GM12892 (cell line): ENCODE measurements around the gene PTTG1IP.

Experiments
- POLR2A ChIP-seq: IDR thresholded peaks from 2 replicates; pipeline ENCODE4 v1.6.1; 2011; ENCODE audit warnings: low read depth, low read length, control low read depth
- POLR2AphosphoS5 ChIP-seq: IDR thresholded peaks from 2 replicates; pipeline ENCODE4 v1.6.1; 2011; ENCODE audit warnings: low read depth, low read length, control low read depth
- TAF1 ChIP-seq: IDR thresholded peaks from 2 replicates; pipeline ENCODE4 v1.6.1; 2011; ENCODE audit warnings: low read depth, mild to moderate bottlenecking, control low read depth, low read length, borderline replicate concordance

GRCh38 chr21:44822484-44823178, 50.9 kb downstream of the PTTG1IP start:
- TF ChIP-seq POLR2A: no peak
- TF ChIP-seq POLR2AphosphoS5: no peak
- TF ChIP-seq TAF1: no peak
